ENCODE results near the gene CACNA1S.

The CACNA1S gene

DNA sequence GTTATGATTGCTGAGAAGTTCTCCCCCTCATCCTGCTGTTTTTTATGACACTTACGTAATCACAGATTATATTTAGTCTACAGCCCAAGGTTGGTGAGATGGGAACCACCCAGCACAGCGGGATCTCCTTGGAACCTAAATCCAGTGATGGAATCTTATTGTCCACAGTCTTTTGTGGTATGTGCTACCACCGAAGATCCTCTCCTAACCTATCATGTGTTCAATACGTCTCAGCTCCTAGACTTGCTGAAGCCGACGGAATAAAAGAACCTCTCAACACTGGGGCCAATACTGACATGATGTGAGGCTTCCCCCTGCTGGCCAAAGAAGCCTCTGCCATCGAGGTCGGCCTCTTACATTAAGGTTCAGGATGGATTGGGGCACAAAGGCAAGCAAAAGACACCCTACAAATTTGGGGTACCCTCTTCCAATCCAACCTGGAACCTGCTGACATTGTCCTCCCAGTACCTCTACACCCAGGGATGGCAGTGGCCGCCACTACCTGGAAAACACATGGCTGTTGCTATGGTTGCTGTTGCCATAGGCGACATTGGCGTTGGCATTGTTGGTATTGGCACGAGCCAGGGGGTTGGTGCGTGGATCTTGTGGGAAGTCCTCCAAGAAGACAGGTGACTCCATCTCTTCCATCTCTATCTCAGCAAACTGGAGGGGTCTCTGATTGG, 69.3 kb downstream of the CACNA1S start:
- peak; percentile 27 for DNase-seq (ENCODE audit: low read depth, low spot score)
- H3K27ac ChIP-seq: no peak overlapping the region

DNA sequence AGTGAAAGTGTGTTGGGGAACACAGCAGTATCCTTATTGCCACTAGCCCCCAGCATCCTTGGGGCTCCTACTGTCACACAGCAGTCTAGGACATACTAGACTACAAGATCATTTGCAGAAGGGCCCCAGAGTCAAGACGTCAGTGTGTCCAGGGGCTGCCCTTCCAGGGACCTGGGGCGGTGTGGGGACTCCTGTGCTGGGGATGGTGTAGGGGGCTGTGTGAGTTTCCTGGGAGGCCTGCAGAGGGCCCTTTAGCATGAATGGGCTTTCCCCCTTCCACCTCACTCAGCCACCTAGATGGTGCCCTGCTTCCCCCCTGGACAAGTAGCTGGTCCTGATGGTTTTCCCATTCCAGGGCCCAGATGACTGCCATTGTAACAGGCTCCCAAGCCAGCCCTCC, 71.2 kb downstream of the CACNA1S start:
- DNase-seq (ENCODE audit: low read depth, low spot score): no peak
- H3K27ac ChIP-seq: no peak overlapping the region

DNA sequence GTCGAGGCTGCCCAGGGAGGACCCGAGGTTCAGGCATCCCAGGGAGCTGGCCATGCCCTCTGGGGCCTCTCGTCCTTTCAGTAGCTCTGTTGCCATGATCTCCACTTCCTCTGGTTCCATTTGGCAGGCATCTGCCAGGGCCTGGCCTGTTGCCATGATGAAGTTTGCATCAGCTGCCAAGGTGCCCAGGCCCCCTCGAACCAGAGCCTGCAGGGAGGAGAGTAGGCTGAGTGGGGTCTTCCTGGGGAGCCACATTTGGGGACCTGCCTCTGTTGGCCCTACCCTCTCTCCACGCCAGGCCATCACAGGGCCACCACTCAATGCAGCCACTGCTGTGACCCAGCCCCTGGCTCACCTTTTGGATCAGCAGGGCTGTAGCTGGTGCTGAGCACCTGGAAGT, 72.3 kb downstream of the CACNA1S start:
- DNase-seq (ENCODE audit: low read depth, low spot score): no peak
- H3K27ac ChIP-seq: no peak overlapping the region

DNA sequence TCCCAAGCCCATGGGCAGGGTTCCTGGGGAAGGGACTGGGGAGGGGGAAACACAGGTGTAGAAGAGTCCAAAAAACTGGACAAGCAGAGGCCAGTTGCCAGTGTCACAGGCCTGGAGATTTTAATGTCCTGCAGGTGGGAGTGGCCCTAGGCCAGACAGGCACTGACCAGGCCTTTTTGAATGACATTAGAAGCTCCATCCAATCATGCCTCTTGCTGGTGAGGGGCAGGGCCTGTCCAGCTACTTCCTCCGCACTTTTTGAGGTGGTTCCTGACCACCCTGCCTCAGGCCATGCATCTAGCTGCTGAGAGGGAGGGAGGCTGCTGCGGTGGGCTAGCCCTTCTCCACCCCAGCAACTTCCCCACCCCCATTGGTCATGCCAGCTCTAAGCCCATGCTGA, 72.8 kb downstream of the CACNA1S start:
- no peak for DNase-seq (ENCODE audit: low read depth, low spot score)

DNA sequence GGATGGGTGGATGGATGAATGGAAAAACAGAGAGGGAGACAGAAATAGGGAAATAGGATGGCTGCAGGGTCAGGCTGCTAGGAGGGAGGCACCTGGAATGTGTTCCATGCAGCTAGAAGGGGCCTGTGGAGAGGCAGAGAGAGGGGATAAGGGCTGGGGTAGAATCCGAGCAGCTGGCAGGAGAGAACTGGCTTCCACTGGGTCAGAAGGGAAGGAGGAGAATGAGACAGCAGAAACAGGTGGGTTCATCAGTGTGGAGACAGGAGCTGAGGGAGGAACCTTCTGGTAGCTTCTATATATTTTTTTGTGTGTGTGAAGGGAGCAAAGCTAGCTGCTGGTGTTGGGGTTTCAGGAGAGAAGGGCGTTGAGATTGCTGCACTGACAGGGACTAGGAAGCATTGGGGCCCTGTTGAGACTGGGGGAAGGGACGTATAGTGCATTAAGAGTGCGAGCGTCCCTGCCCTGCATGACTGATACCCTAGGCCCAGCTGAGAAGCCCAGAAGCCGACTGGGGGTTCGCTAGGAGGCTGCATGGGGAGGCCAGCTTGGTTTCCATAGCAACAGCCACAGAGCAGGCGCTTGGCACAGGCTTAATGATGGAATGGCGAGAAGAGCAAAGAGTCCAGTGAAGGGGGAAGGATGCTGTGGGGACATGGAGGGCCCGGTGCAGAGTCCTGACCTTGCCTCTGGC, 73.9 kb downstream of the CACNA1S start:
- DNase-seq (ENCODE audit: low read depth, low spot score): no peak
- no peak overlapping the region for H3K27ac ChIP-seq

More for the DNA sequence above, 72.8 kb downstream of the CACNA1S start:
- no peak overlapping the region for H3K27ac ChIP-seq

DNA sequence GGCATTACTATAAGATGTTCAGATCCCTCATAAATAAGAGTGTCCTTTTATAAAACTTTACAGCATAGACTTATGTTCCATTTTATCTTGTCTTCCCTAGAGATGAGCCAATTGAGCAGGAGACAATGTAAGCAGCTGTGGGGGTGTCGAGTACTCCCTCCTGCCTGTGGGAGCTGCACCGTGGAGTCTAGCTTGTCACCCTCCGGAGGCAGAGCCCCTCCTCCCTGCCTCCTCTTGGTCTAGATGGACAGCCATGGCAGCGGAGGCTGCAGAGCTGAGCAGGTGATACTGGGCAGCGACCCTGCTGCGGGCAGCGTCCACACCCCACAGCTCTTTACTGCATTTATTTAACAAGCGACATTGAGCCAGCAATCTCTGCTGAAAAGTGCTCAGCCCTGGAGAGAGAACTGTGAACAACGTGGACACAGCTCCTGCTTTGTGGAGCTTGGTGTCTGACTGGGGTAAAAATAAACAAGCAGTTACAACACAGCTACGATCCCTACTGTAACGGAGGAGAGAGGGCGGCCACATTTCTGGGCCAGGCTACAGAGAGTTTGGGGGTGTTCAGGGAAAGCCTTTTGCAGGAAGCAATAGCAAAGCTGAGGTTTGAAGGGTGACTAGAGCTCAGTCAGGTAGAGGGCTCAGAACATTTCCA, 75.9 kb downstream of the CACNA1S start:
- DNase-seq (ENCODE audit: low read depth, low spot score): no peak
- H3K27ac ChIP-seq: no peak overlapping the region

DNA sequence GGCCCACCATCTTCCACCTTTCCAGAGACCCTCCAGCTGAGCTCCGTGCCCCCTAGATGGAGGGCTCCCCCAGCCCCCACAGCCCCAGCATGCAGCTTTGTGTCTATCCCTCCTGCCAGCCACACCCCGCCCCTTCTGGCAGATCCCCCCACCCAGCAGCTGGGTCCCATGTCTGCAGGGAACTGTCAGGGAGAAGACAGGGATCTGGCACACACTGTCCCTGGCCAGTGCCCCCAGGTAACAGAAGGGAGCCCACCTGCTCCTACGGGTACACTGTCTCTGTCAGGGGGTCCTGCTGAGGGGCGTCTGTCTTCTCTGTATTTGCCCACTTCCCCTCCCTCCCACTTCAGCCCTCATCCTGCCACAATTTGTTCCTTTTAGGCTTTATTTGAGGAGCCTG, 77.6 kb downstream of the CACNA1S start:
- H3K27ac ChIP-seq: no peak overlapping the region
- no peak for DNase-seq (ENCODE audit: low read depth, low spot score)

DNA sequence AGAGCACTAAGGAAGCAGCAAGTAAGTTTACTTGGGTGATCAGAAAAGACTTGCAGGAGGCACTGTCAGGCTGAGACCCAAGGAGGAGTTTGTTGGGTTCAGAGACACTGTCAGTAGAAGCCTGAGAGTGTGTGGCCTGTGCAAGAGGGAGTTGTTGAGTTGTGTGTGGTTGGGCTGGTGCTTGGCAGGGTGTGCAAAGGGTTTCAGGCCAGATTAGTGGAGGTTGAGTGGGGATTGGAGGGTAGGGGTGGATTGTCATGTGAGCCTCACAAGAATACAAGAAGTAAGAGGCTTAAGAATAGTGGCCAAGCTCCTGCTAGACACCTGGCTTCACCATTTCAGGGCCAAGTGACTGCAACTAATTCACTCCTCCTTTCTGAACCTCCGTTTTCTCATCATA, 79.8 kb downstream of the CACNA1S start:
- DNase-seq (ENCODE audit: low read depth, low spot score): no peak
- no peak overlapping the region for H3K27ac ChIP-seq

DNA sequence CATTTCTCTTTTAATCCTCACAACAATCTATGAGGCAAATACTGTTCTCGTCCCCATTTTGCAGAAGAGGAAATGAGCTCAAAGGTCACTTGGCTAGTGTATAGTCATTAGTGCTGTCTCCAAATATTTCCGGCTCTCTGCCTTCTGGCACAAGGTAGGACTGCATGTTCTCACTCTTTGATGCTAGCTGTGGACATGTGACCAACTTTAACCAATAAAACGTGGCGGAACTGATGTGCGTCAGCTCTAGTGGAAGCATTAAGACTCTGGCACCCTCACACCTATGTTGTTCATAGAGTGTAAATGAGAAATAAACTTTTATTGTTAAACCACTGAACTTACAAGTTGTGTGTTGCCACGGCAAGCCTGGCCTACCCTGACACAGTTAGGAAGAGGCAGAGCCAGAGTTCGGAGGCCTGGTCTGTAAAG, 83.8 kb downstream of the CACNA1S start:
- no peak for DNase-seq (ENCODE audit: low read depth, low spot score)
- no peak overlapping the region for H3K27ac ChIP-seq

DNA sequence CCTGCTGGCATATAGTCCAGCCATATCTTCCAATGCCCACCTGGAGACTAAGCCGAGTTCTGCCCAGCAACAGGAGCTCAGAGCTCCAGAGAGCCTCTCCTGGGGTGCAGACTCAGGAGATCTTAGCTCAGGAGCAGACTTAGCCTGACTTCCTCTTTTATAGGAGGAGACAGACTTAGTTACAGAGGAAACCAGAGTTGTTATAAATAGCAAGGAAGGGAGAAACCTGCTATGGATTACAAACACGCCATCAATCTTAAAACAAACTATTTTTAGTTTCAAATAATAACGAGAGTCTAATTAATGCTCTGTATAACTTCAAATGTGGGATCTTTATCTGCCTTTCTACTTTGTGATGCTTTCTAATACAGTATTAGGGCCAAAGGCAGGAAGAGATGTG, 85.4 kb downstream of the CACNA1S start:
- DNase-seq (ENCODE audit: low read depth, low spot score): no peak
- no peak overlapping the region for H3K27ac ChIP-seq

DNA sequence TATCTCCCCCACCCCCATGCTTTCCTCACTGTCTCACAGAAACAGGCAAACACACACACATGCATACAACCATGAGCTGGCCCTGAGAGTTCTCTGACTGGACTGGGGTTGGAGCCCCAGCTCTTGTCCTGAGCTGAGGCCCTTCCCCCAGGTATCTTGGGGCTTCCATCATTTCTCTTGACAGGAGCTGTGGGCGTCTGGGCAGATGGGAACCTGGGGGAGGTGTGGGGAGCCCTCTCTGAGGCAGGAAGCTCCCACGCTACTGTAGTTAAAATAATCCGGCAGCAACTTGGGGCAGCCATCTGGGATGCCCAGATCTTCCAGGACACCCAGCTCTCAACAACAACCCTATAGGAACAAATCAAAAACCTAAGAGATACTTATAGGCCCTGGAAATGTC, 86.0 kb downstream of the CACNA1S start:
- no peak for DNase-seq (ENCODE audit: low read depth, low spot score)
- no peak overlapping the region for H3K27ac ChIP-seq

DNA sequence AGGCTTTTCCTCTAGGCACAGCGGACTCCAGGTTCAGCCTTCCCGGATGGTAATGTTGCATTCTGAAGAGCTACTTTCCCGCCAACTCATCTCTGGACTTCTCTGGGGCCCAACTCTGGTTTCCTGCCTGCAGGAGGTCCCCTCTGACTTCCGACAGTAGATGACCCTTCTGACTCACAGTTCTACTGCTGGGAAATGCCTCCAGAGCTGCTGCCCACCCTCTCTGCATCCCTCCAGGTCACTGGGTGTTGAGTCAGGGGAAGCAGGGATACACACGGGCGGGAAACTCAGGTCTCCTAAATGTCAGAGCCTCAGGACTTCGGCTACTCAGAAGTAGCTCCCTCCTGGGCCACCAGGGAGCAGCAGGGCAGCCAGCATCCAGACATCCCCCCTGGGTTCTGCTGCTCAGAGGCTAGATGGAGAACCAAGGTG, 86.6 kb downstream of the CACNA1S start:
- no peak for DNase-seq (ENCODE audit: low read depth, low spot score)

DNA sequence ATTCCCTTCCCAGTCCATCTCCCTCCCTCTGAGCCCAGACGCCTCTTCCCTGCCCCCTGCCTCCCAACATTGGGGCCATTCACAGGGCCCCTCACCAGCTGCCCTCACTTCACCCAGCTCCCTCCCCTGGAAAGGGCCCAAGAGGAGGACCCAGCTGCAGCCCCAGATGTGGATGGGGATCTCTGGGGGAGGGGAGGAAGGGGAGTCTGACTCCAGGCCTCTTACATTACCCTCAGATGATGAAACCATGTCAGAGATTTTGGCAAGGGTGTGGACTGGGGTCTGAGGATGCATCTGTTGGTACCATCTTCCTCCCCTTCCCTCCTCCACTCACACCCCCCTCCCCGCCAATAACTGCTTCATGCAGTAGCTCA, 87.6 kb downstream of the CACNA1S start:
- DNase-seq (ENCODE audit: low read depth, low spot score): no peak
- no peak overlapping the region for H3K27ac ChIP-seq

More for the DNA sequence above, 86.6 kb downstream of the CACNA1S start:
- H3K27ac ChIP-seq: no peak overlapping the region

DNA sequence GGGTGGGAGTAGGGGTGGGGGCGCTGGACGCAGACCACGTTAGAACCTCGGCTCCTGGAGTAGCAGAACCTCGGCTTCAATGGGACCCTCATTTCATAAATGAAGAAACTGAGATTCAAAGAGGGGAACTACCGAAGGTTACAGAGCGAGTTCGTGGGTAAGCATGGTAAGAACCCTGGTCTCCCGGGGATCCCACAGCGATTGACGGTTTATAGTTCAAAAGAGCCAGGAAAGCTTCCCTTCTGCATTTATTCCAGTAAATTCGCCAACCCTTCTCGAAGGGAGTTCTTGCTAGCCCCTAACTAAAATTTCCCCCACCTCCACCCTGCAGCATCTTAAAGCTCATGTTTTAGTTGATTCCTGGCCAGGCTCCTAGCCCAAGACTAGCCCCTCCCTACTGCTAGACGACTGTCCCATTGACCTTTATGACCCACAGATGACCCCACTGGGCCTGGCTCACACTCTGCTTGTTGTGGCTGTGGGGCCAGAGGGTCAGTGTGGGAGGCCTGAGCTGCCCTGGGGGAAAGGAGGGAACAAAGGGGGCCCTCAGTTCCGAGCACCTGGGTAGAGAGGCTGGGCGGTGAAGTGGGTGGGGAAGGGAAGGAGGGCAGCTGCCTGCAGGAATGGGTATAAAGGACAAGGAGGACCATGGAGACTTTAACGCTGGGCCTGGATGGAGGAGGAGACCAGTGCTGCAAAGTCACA, 88.2 kb downstream of the CACNA1S start:
- DNase-seq (ENCODE audit: low read depth, low spot score): no peak
- no peak overlapping the region for H3K27ac ChIP-seq

DNA sequence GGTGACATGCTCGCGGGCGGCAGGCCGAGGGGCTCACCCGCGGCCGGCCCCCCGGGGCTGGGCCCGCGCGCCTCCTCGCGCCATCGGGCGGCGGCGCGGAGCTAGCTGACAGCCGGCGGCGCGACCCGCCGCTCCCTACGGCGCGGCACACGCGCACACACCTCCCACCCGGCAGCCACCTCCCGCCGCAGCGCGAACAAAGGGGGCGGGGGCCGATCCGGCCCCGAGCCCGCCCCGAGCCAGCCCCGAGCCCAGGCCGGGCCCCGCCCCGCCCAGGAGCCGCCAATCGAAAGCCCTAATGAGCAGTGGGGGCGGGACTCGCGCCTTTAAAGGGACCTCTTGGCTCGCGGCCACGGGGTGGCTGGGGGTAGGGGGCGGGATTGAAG, 88.7 kb downstream of the CACNA1S start, which contains the start of gene KIF21B:
Gene KIF21B (minus strand): TSS at position 198 of the 386 bp plus-strand sequence. CDS start 331 bp downstream, outside the sequence.
- no peak for DNase-seq (ENCODE audit: low read depth, low spot score)
- H3K27ac ChIP-seq: no peak within 1 kb of the TSS

DNA sequence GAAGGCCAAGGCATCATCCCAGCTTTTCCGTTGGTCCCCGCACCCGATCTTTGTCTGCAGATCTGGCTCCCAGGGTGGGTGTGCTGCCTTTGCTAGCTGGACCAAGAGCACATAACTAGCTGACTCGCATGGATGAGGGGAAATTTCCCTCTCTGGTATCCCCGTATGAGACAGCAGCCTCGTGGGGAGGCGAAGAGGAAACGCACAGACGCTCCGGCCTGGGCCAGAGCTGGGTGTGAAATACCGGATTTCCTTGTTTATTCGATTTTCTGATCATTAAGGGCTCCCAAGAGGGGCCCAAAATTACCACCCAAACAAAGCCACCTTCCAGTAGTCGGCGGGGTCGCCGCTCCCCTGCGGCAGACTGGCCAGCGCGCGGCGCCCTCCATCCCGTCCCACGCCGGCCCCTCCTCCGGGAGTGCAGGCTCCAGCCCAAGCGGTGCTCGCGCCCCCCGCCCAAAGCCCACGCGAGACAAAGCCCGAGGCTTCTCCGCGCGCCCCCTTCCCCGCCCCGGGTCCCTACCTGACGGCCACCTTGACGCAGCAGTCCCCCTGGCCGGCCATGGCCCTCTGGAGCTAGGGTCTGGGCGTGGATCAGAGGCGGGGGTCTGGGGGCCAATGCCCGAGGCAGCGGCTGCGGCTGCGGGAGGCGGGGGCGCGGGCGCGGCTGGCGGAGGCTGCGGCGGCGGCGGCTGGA, 89.3 kb downstream of the CACNA1S start:
- no peak overlapping the region for H3K27ac ChIP-seq
- DNase-seq (ENCODE audit: low read depth, low spot score): no peak

DNA sequence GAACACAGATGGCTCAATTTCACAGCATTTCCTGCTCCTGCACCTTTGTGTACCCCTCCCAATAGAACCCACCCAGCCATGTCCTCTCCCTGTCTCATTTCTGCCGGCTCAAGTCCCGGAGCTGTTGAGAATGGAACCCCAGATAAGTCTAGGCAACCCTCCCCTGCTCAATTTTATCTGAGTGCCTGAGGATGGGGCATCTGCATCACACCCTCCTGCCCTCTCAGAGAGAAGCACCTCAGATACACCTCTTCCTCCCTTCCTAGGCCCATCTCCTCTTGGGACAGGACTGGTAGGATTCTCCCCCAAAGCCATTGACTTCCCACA, 89.8 kb downstream of the CACNA1S start:
- no peak for DNase-seq (ENCODE audit: low read depth, low spot score)
- H3K27ac ChIP-seq: no peak overlapping the region

DNA sequence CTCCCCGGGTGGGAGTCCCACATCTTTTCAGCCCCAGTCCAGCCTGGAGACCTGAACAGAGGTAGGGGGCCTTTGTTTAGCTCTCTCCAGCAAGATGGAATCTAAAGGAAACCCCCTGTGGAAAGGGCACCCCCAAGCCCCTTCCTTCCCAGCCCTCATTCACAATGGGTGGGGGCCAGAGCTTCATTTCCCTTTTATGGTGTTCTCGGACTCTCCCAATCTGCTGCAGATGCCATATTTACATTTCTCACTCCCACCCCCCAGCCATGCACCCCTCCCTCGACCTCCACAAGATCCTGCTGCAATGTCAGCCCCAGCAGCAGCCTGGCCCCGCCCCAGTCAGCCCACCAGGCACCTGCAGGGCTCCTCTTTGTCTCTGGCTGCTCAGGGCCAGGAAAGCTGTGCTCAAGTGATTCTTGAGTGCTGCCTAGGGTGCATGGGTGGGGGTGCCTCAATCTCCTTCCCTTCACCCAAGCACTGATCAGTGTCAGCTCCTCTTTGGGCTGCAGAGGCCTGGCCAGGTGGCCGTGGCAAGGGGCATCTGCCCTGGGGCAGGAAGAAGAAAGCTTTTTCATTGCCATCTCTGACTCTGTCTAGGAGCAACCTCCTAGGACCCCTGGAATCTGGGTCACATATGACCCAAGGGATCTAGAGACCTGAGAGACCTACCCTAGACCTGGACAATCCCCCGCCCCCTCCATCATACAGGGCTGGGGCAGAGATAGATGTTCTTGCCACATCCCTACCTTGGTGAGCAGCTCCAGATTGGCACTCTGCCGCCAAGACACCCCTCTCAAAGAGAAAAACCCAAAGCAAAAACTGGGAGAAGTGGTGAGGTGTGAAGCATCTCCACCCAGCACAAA, 90.4 kb downstream of the CACNA1S start:
- H3K27ac ChIP-seq: no peak overlapping the region

More for the DNA sequence above, 90.4 kb downstream of the CACNA1S start:
- DNase-seq (ENCODE audit: low read depth, low spot score): no peak
